Mucosa of rectum (tissue), 2 donors: ENCODE data around the gene IKZF1.

Experiments used
- H3K27ac ChIP-seq, 2 donors: one replicate each; pipeline ENCODE4 v1.7.0; 2013; ENCODE audit warnings: inconsistent platforms in 2 of 2, low read depth in 2 of 2, low read length in 2 of 2
- H3K27me3 ChIP-seq, 2 donors: one replicate each; pipeline ENCODE4 v1.7.0; 2013; ENCODE audit warnings: low read length in 2 of 2; ENCODE audit not compliant: control insufficient read depth in 2 of 2, insufficient read depth in 2 of 2
- H3K36me3 ChIP-seq, 2 donors: one replicate each; pipeline ENCODE4 v1.7.0; 2013; ENCODE audit warnings: low read length in 2 of 2; ENCODE audit not compliant: control insufficient read depth in 2 of 2, insufficient read depth in 2 of 2
- H3K4me1 ChIP-seq, 2 donors: one replicate each; pipeline ENCODE4 v1.7.0; 2013; ENCODE audit warnings: low read length in 2 of 2, mild to moderate bottlenecking in 1 of 2; ENCODE audit not compliant: control insufficient read depth in 2 of 2, insufficient read depth in 2 of 2
- H3K4me3 ChIP-seq, 2 donors: one replicate each; pipeline ENCODE4 v1.7.0; 2013; ENCODE audit warnings: low read length in 2 of 2
- H3K9ac ChIP-seq, 2 donors: one replicate each; pipeline ENCODE4 v1.7.0; 2013; ENCODE audit warnings: low read length in 2 of 2, low read depth in 1 of 2, mild to moderate bottlenecking in 1 of 2
- H3K9me3 ChIP-seq, 2 donors: one replicate each; pipeline ENCODE4 v1.7.0; 2013; ENCODE audit warnings: low read length in 2 of 2; ENCODE audit not compliant: control insufficient read depth in 2 of 2
- donor health status: healthy.
- donor health status: Normal muscosa, but diverticular disease.

Gene IKZF1

GRCh38 chr7:50352751-50353150, 48.2 kb downstream of the IKZF1 start:
- H3K4me3 ChIP-seq, result no peak overlapping the region
- no peak overlapping the region for H3K9ac ChIP-seq
- H3K36me3 ChIP-seq, result peaks cover 0 to 5% of the 10 kb centered on the region in 2 donors
- no peaks in the 10 kb centered on the region for H3K27me3 ChIP-seq
- peaks cover 0 to 8% of the 10 kb centered on the region in 2 donors for H3K4me1 ChIP-seq
- H3K27ac ChIP-seq, result peak overlapping the region in 1 of 2 donors; percentile 48
- no peaks in the 10 kb centered on the region for H3K9me3 ChIP-seq

- H3K9ac ChIP-seq, result no peak overlapping the region
Observed at GRCh38 chr7:50353201-50353600, 48.7 kb downstream of the IKZF1 start.

GRCh38 chr7:50353894-50354595, 49.5 kb downstream of the IKZF1 start:
- H3K4me1 ChIP-seq, result peaks cover 0 to 7% of the 10 kb centered on the region in 2 donors
- peaks cover 0 to 5% of the 10 kb centered on the region in 2 donors for H3K36me3 ChIP-seq
- no peak overlapping the region for H3K9ac ChIP-seq
- no peaks in the 10 kb centered on the region for H3K9me3 ChIP-seq
- no peak overlapping the region for H3K4me3 ChIP-seq
- no peak overlapping the region for H3K27ac ChIP-seq
- no peaks in the 10 kb centered on the region for H3K27me3 ChIP-seq

More at GRCh38 chr7:50353201-50353600, 48.7 kb downstream of the IKZF1 start:
- no peaks in the 10 kb centered on the region for H3K27me3 ChIP-seq
- peaks cover 0 to 8% of the 10 kb centered on the region in 2 donors for H3K4me1 ChIP-seq
- H3K36me3 ChIP-seq, result peaks cover 0 to 5% of the 10 kb centered on the region in 2 donors
- no peak overlapping the region for H3K4me3 ChIP-seq
- peak overlapping the region in 1 of 2 donors; percentile 48 for H3K27ac ChIP-seq
- H3K9me3 ChIP-seq, result no peaks in the 10 kb centered on the region

- Histone ChIP-seq H3K27me3 (no peaks in the 10 kb centered on the region), H3K36me3 (peaks cover 0 to 12% of the 10 kb centered on the region in 2 donors), H3K4me1 (peaks cover 0 to 3% of the 10 kb centered on the region in 2 donors), H3K27ac (no peak overlapping the region), H3K9me3 (no peaks in the 10 kb centered on the region), H3K9ac (no peak overlapping the region), H3K4me3 (no peak overlapping the region)
Observed at GRCh38 chr7:50355817-50356178, 51.3 kb downstream of the IKZF1 start.

GRCh38 chr7:50356212-50356944, 51.9 kb downstream of the IKZF1 start:
- Histone ChIP-seq H3K36me3 (peaks cover 0 to 12% of the 10 kb centered on the region in 2 donors), H3K4me3 (no peak overlapping the region), H3K27ac (peak overlapping the region in 1 of 2 donors; percentile 48), H3K4me1 (peaks cover 0 to 6% of the 10 kb centered on the region in 2 donors), H3K27me3 (no peaks in the 10 kb centered on the region), H3K9me3 (no peaks in the 10 kb centered on the region), H3K9ac (no peak overlapping the region)

GRCh38 chr7:50356945-50357268, 52.4 kb downstream of the IKZF1 start:
- Histone ChIP-seq H3K27ac (peak overlapping the region; percentile 26 to 48), H3K27me3 (no peaks in the 10 kb centered on the region), H3K36me3 (peaks cover 0 to 12% of the 10 kb centered on the region in 2 donors), H3K9ac (no peak overlapping the region), H3K4me1 (peaks cover 0 to 6% of the 10 kb centered on the region in 2 donors), H3K9me3 (no peaks in the 10 kb centered on the region), H3K4me3 (no peak overlapping the region)

GRCh38 chr7:50357426-50357825, 52.9 kb downstream of the IKZF1 start:
- H3K9me3 ChIP-seq, result no peaks in the 10 kb centered on the region
- no peak overlapping the region for H3K9ac ChIP-seq
- no peak overlapping the region for H3K27ac ChIP-seq
- H3K4me3 ChIP-seq, result no peak overlapping the region
- peaks cover 0 to 6% of the 10 kb centered on the region in 2 donors for H3K4me1 ChIP-seq
- no peaks in the 10 kb centered on the region for H3K27me3 ChIP-seq
- peaks cover 0 to 12% of the 10 kb centered on the region in 2 donors for H3K36me3 ChIP-seq

GRCh38 chr7:50358041-50358705, 53.7 kb downstream of the IKZF1 start:
- H3K4me3 ChIP-seq, result no peak overlapping the region
- H3K36me3 ChIP-seq, result peaks cover 0 to 12% of the 10 kb centered on the region in 2 donors
- peaks cover 0 to 9% of the 10 kb centered on the region in 2 donors for H3K4me1 ChIP-seq
- H3K9ac ChIP-seq, result no peak overlapping the region
- no peak overlapping the region for H3K27ac ChIP-seq
- no peaks in the 10 kb centered on the region for H3K9me3 ChIP-seq
- no peaks in the 10 kb centered on the region for H3K27me3 ChIP-seq

- Histone ChIP-seq H3K9me3 (no peaks in the 10 kb centered on the region), H3K27me3 (no peaks in the 10 kb centered on the region), H3K9ac (no peak overlapping the region), H3K36me3 (peaks cover 0 to 12% of the 10 kb centered on the region in 2 donors), H3K4me3 (no peak overlapping the region), H3K4me1 (peaks cover 0 to 9% of the 10 kb centered on the region in 2 donors), H3K27ac (no peak overlapping the region)
Observed at GRCh38 chr7:50358779-50359178, 54.3 kb downstream of the IKZF1 start.
